ENCODE results near the gene MED31.
A peak's percentile ranks its signal among the peaks of the same experiment; 100 is the strongest.
"Not testable (repeated sequence)": the region's sequence is repeated elsewhere in the genome, so short reads cannot be mapped to it uniquely, and the experiment has no call there.

Gene MED31

GRCh38 chr17:6651354-6651918, at the start of gene MED31, which contains the start of gene C17orf100:
Gene MED31 (minus strand): TSS chr17:6651605. CDS start chr17:6651528, 77 bp downstream.
Gene C17orf100 (plus strand): TSS chr17:6651762. CDS start chr17:6651914, 152 bp downstream.
- DNase-seq: peak; percentile 86

- no peak for DNase-seq
Measured at GRCh38 chr17:6700948-6701307, 49.5 kb upstream of the MED31 start.

- DNase-seq: no peak
Measured at GRCh38 chr17:6699997-6700947, 48.9 kb upstream of the MED31 start.

- DNase-seq: no peak
Measured at GRCh38 chr17:6698004-6698403, 46.6 kb upstream of the MED31 start.

GRCh38 chr17:6696906-6697305, 45.5 kb upstream of the MED31 start:
- DNase-seq: no peak

- no peak for DNase-seq
Measured at GRCh38 chr17:6695565-6695964, 44.2 kb upstream of the MED31 start.

GRCh38 chr17:6695051-6695450, 43.6 kb upstream of the MED31 start:
- no peak for DNase-seq

GRCh38 chr17:6691958-6692357, 40.6 kb upstream of the MED31 start:
- not testable (repeated sequence) for DNase-seq

- no peak for DNase-seq
Measured at GRCh38 chr17:6691546-6691945, 40.1 kb upstream of the MED31 start.

GRCh38 chr17:6690641-6691040, 39.2 kb upstream of the MED31 start:
- no peak for DNase-seq

GRCh38 chr17:6688944-6689343, 37.5 kb upstream of the MED31 start:
- DNase-seq: no peak

- DNase-seq: no peak
Measured at GRCh38 chr17:6686026-6686425, 34.6 kb upstream of the MED31 start.

- DNase-seq: no peak
Measured at GRCh38 chr17:6684881-6685767, 33.7 kb upstream of the MED31 start.

- DNase-seq: no peak
Measured at GRCh38 chr17:6684460-6684783, 33.0 kb upstream of the MED31 start.

GRCh38 chr17:6683730-6684459, 32.5 kb upstream of the MED31 start:
- no peak for DNase-seq

GRCh38 chr17:6683081-6683684, 31.8 kb upstream of the MED31 start:
- DNase-seq: no peak

GRCh38 chr17:6682339-6682738, 30.9 kb upstream of the MED31 start:
- DNase-seq: no peak

- no peak for DNase-seq
Measured at GRCh38 chr17:6681671-6682070, 30.3 kb upstream of the MED31 start.

- DNase-seq: no peak
Measured at GRCh38 chr17:6681176-6681575, 29.8 kb upstream of the MED31 start.

GRCh38 chr17:6679241-6679640, 27.8 kb upstream of the MED31 start:
- DNase-seq: no peak

GRCh38 chr17:6677946-6678345, 26.5 kb upstream of the MED31 start:
- no peak for DNase-seq

- DNase-seq: no peak
Measured at GRCh38 chr17:6677158-6677831, 25.9 kb upstream of the MED31 start.

Data from kidney glomerular epithelial cell (primary cell).